Measurements from ENCODE around the gene SIX6.

SIX6 gene

DNA sequence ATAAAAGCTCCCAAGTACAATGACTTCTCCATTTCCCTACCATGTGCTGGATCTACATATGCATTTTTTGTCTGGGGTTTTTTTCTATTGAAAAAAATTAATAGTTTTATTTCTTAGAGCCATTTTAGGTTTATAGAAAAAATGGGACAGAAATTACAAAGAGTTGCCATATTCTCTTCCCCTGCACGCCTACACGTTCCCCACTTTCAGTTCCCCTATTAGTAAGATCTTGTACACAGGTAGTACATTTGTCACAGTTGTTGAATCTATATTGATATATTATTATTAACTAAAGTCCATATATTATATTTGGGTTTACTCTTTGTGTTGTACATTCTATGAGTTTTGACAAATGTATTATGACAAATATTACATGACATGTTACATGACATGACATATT lies 35.7 kb downstream of the SIX6 start:
- H3K4me3 ChIP-seq (ENCODE audit: low read length) = no peak overlapping the region
- H4K20me1 ChIP-seq (ENCODE audit: control insufficient read depth, insufficient read depth, low read depth, low read length) = no peaks in the 10 kb centered on the region
- no peaks in the 10 kb centered on the region for H3F3A ChIP-seq (ENCODE audit: control insufficient read depth, insufficient read depth)
- TF ChIP-seq EZH2phosphoT487 (IDR thresholded peaks at IDR 0.05; ENCODE audit: borderline replicate concordance, low read length) = no peak
- TF ChIP-seq, protein P1, sequence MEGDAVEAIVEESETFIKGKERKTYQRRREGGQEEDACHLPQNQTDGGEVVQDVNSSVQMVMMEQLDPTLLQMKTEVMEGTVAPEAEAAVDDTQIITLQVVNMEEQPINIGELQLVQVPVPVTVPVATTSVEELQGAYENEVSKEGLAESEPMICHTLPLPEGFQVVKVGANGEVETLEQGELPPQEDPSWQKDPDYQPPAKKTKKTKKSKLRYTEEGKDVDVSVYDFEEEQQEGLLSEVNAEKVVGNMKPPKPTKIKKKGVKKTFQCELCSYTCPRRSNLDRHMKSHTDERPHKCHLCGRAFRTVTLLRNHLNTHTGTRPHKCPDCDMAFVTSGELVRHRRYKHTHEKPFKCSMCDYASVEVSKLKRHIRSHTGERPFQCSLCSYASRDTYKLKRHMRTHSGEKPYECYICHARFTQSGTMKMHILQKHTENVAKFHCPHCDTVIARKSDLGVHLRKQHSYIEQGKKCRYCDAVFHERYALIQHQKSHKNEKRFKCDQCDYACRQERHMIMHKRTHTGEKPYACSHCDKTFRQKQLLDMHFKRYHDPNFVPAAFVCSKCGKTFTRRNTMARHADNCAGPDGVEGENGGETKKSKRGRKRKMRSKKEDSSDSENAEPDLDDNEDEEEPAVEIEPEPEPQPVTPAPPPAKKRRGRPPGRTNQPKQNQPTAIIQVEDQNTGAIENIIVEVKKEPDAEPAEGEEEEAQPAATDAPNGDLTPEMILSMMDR (IDR thresholded peaks at IDR 0.05; ENCODE audit: low read depth, low read length, poor library complexity, severe bottlenecking) = no peak
- no peaks in the 10 kb centered on the region for H3K9me2 ChIP-seq (replicated peaks; ENCODE audit: control insufficient read depth, low read length)
- H3K4me1 ChIP-seq (ENCODE audit: control insufficient read depth, low read length) = peaks cover 3% of the 10 kb centered on the region; the same call in 1 of the 2 replicates
- H3K9me3 ChIP-seq (ENCODE audit: control insufficient read depth, insufficient read depth, low read length) = peaks cover 14% of the 10 kb centered on the region
- H3K27me3 ChIP-seq (ENCODE audit: control insufficient read depth, low read length) = no peaks in the 10 kb centered on the region
- H3K4me2 ChIP-seq (ENCODE audit: low read length) = no peak overlapping the region
- H3K36me3 ChIP-seq (ENCODE audit: control insufficient read depth, low read length) = no peaks in the 10 kb centered on the region
- no peak overlapping the region for H3K27ac ChIP-seq (ENCODE audit: low read depth, low read length)
- H3K79me2 ChIP-seq (ENCODE audit: control insufficient read depth, low read length) = no peaks in the 10 kb centered on the region

DNA sequence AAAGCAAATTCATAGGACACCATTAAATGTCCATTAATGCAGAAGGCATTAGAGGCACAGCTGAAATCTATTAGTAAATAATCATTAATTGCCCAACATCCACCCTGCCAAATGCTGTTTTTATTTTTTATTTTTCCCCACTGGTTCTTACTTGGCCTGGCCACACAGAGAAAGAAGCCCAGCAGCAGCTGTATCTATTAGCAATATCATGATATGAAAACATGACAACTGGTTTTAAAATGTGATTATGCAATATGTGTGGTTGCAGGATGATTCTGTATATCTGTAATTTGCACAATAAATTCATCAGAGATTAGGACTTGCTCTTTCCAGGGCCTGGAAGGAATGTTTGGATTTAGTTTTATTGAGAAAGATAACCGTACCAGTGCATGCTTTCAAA lies 44.9 kb downstream of the SIX6 start:
- Histone ChIP-seq H4K20me1 (ENCODE audit: control insufficient read depth, insufficient read depth, low read depth, low read length) (no peaks in the 10 kb centered on the region), H3K27me3 (ENCODE audit: control insufficient read depth, low read length) (no peaks in the 10 kb centered on the region), H3K4me1 (ENCODE audit: control insufficient read depth, low read length) (peaks cover 5% of the 10 kb centered on the region), H3K4me3 (ENCODE audit: low read length) (no peak overlapping the region), H3K9me3 (ENCODE audit: control insufficient read depth, insufficient read depth, low read length) (no peaks in the 10 kb centered on the region), H3K9me2 (replicated peaks; ENCODE audit: control insufficient read depth, low read length) (no peaks in the 10 kb centered on the region), H3K27ac (ENCODE audit: low read depth, low read length) (no peak overlapping the region), H3K4me2 (ENCODE audit: low read length) (no peak overlapping the region), H3F3A (ENCODE audit: control insufficient read depth, insufficient read depth) (no peaks in the 10 kb centered on the region), H3K79me2 (ENCODE audit: control insufficient read depth, low read length) (no peaks in the 10 kb centered on the region), H3K36me3 (ENCODE audit: control insufficient read depth, low read length) (no peaks in the 10 kb centered on the region)
- TF ChIP-seq EZH2phosphoT487 (IDR thresholded peaks at IDR 0.05; ENCODE audit: borderline replicate concordance, low read length) = no peak
- TF ChIP-seq, protein P1 (IDR thresholded peaks at IDR 0.05; ENCODE audit: low read depth, low read length, poor library complexity, severe bottlenecking) = no peak

GRCh38 chr14:60561845-60562746 lies 53.1 kb downstream of the SIX6 start:
- H3K4me2 ChIP-seq (ENCODE audit: low read length) = 0 out of 2 replicates have a peak overlapping the region, but pooled peaks have one; percentile 17
- TF ChIP-seq EZH2phosphoT487 (IDR thresholded peaks at IDR 0.05; ENCODE audit: borderline replicate concordance, low read length) = no peak
- TF ChIP-seq, protein P1 (IDR thresholded peaks at IDR 0.05; ENCODE audit: low read depth, low read length, poor library complexity, severe bottlenecking) = peak; percentile 90
- H3K79me2 ChIP-seq (ENCODE audit: control insufficient read depth, low read length) = no peaks in the 10 kb centered on the region
- no peak overlapping the region for H3K27ac ChIP-seq (ENCODE audit: low read depth, low read length)
- H3K27me3 ChIP-seq (ENCODE audit: control insufficient read depth, low read length) = no peaks in the 10 kb centered on the region
- no peaks in the 10 kb centered on the region for H3K9me2 ChIP-seq (replicated peaks; ENCODE audit: control insufficient read depth, low read length)
- H3K4me1 ChIP-seq (ENCODE audit: control insufficient read depth, low read length) = peaks cover 85% of the 10 kb centered on the region
- H3K9me3 ChIP-seq (ENCODE audit: control insufficient read depth, insufficient read depth, low read length) = no peaks in the 10 kb centered on the region
- peaks cover 7% of the 10 kb centered on the region; the same call in 1 of the 2 replicates for H3K36me3 ChIP-seq (ENCODE audit: control insufficient read depth, low read length)
- peaks cover 9% of the 10 kb centered on the region for H3F3A ChIP-seq (ENCODE audit: control insufficient read depth, insufficient read depth)
- no peak overlapping the region for H3K4me3 ChIP-seq (ENCODE audit: low read length)
- no peaks in the 10 kb centered on the region for H4K20me1 ChIP-seq (ENCODE audit: control insufficient read depth, insufficient read depth, low read depth, low read length)
